ENCODE results near the gene LCE3A.

The LCE3A gene

GRCh38 chr1:152643945-152644344 is 21.0 kb upstream of the LCE3A start:
- Histone ChIP-seq H3K27ac (ENCODE audit: low read depth, low read length, poor library complexity, severe bottlenecking) (no peak overlapping the region), H3K4me3 (ENCODE audit: low read depth, low read length, poor library complexity, severe bottlenecking) (no peak overlapping the region), H3K9ac (ENCODE audit: low read length) (no peak overlapping the region), H2AFZ (ENCODE audit: low read length) (no peak overlapping the region), H3K27me3 (ENCODE audit: insufficient read depth, low read length) (no peaks in the 10 kb centered on the region), H3F3A (ENCODE audit: insufficient read depth, low read length) (no peaks in the 10 kb centered on the region), H3K4me1 (ENCODE audit: insufficient read depth, low read length, severe bottlenecking) (no peaks in the 10 kb centered on the region), H3K9me3 (ENCODE audit: low read length) (no peaks in the 10 kb centered on the region), H4K20me1 (ENCODE audit: insufficient read depth, low read length) (no peaks in the 10 kb centered on the region), H3K36me3 (ENCODE audit: insufficient read depth, low read length) (no peaks in the 10 kb centered on the region), H3K79me2 (ENCODE audit: insufficient read depth, low read length) (no peaks in the 10 kb centered on the region), H3K4me2 (ENCODE audit: low read length) (no peak overlapping the region), H3K9me2 (ENCODE audit: low read depth, low read length) (no peaks in the 10 kb centered on the region)
- no peak for TF ChIP-seq EZH2 (IDR thresholded peaks at IDR 0.05; ENCODE audit: borderline replicate concordance, low read length)
- TF ChIP-seq, protein P1, sequence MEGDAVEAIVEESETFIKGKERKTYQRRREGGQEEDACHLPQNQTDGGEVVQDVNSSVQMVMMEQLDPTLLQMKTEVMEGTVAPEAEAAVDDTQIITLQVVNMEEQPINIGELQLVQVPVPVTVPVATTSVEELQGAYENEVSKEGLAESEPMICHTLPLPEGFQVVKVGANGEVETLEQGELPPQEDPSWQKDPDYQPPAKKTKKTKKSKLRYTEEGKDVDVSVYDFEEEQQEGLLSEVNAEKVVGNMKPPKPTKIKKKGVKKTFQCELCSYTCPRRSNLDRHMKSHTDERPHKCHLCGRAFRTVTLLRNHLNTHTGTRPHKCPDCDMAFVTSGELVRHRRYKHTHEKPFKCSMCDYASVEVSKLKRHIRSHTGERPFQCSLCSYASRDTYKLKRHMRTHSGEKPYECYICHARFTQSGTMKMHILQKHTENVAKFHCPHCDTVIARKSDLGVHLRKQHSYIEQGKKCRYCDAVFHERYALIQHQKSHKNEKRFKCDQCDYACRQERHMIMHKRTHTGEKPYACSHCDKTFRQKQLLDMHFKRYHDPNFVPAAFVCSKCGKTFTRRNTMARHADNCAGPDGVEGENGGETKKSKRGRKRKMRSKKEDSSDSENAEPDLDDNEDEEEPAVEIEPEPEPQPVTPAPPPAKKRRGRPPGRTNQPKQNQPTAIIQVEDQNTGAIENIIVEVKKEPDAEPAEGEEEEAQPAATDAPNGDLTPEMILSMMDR (IDR thresholded peaks at IDR 0.05; ENCODE audit: low read length), result no peak

DNA sequence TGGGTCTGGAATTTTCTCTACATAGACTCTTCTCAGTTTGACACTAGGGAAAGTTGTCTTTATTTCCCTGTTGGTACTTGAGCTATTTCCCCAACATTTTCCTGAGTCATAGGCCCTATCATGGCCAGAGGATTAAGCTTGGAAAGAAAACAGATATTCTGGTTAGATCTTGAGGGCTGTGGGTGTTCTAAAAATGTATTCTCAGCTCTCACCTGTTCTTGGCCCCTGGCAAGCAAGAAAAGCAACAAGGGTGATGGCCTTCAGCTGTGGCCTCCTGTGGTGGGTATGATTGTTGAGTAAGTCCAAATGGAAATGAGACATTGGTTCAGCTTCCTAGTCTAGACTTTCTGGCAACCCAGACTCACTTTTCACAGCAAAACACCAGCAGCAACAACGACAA is 17.4 kb upstream of the LCE3A start:
- Histone ChIP-seq H3K9ac (ENCODE audit: low read length) (no peak overlapping the region), H3F3A (ENCODE audit: insufficient read depth, low read length) (no peaks in the 10 kb centered on the region), H3K27ac (ENCODE audit: low read depth, low read length, poor library complexity, severe bottlenecking) (no peak overlapping the region), H4K20me1 (ENCODE audit: insufficient read depth, low read length) (no peaks in the 10 kb centered on the region), H3K4me3 (ENCODE audit: low read depth, low read length, poor library complexity, severe bottlenecking) (no peak overlapping the region), H3K9me3 (ENCODE audit: low read length) (no peaks in the 10 kb centered on the region), H3K4me2 (ENCODE audit: low read length) (no peak overlapping the region), H3K27me3 (ENCODE audit: insufficient read depth, low read length) (no peaks in the 10 kb centered on the region), H3K4me1 (ENCODE audit: insufficient read depth, low read length, severe bottlenecking) (no peaks in the 10 kb centered on the region), H2AFZ (ENCODE audit: low read length) (no peak overlapping the region), H3K79me2 (ENCODE audit: insufficient read depth, low read length) (no peaks in the 10 kb centered on the region), H3K9me2 (ENCODE audit: low read depth, low read length) (no peaks in the 10 kb centered on the region), H3K36me3 (ENCODE audit: insufficient read depth, low read length) (no peaks in the 10 kb centered on the region)
- TF ChIP-seq, protein P1 (IDR thresholded peaks at IDR 0.05; ENCODE audit: low read length), result no peak
- TF ChIP-seq EZH2 (IDR thresholded peaks at IDR 0.05; ENCODE audit: borderline replicate concordance, low read length), result no peak

DNA sequence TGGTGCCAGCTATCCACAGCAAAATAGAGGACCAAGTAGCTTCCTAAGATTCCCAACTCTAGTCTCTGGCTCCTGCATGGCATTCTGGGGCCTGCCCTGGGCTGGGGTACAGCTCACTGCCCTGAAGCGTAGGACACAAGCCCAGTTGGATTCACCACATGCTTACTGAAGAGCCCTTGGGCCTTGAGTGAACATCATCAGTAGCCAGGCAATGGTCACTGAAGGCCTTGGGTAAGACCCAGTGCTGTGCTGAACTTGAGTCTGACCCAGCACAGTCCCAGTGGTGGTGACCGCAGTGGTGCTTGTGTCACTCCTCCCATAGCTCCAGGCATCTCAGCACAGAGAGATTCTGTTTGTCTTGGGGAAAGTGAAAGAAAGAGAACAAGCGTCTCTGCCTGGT is 7.7 kb upstream of the LCE3A start:
- Histone ChIP-seq H3K79me2 (ENCODE audit: insufficient read depth, low read length) (no peaks in the 10 kb centered on the region), H3K4me1 (ENCODE audit: insufficient read depth, low read length, severe bottlenecking) (no peaks in the 10 kb centered on the region), H4K20me1 (ENCODE audit: insufficient read depth, low read length) (no peaks in the 10 kb centered on the region), H3K27me3 (ENCODE audit: insufficient read depth, low read length) (no peaks in the 10 kb centered on the region), H3K36me3 (ENCODE audit: insufficient read depth, low read length) (no peaks in the 10 kb centered on the region), H3K4me2 (ENCODE audit: low read length) (no peak overlapping the region), H3F3A (ENCODE audit: insufficient read depth, low read length) (no peaks in the 10 kb centered on the region), H3K9me2 (ENCODE audit: low read depth, low read length) (no peaks in the 10 kb centered on the region), H2AFZ (ENCODE audit: low read length) (no peak overlapping the region), H3K27ac (ENCODE audit: low read depth, low read length, poor library complexity, severe bottlenecking) (no peak overlapping the region), H3K9ac (ENCODE audit: low read length) (no peak overlapping the region), H3K4me3 (ENCODE audit: low read depth, low read length, poor library complexity, severe bottlenecking) (no peak overlapping the region), H3K9me3 (ENCODE audit: low read length) (no peaks in the 10 kb centered on the region)
- TF ChIP-seq, protein P1 (IDR thresholded peaks at IDR 0.05; ENCODE audit: low read length), result no peak
- TF ChIP-seq EZH2 (IDR thresholded peaks at IDR 0.05; ENCODE audit: borderline replicate concordance, low read length), result no peak

Data from OCI-LY1 (cell line).